Neural cell (in vitro differentiated cells): ENCODE results near the gene GMCL1.
"Not testable (repeated sequence)": the region's sequence is repeated elsewhere in the genome, so short reads cannot be mapped to it uniquely, and the experiment has no call there.

Experiments
- CTCF ChIP-seq: fragments of 450-650 bp; IDR thresholded peaks from 2 replicates; pipeline ENCODE4 v1.5.1; 2014; ENCODE audit warnings: antibody characterized with exemption, mild to moderate bottlenecking, moderate library complexity; ENCODE audit not compliant: poor library complexity, severe bottlenecking
- EP300 ChIP-seq: fragments of 450-650 bp; conservative IDR thresholded peaks from 2 replicates; pipeline ENCODE4 v1.6.1; 2014; ENCODE audit warnings: antibody characterized with exemption, mild to moderate bottlenecking, moderate library complexity; ENCODE audit not compliant: poor library complexity, severe bottlenecking
- EZH2 ChIP-seq: fragments of 200-600, 300-800 bp; shearing (Covaris generic), sonication (generic); IDR thresholded peaks from 2 replicates; pipeline ENCODE4 v1.6.1; 2014; ENCODE audit warnings: antibody characterized with exemption, low read length, borderline replicate concordance, mild to moderate bottlenecking; ENCODE audit not compliant: insufficient read depth, poor library complexity, severe bottlenecking
- POLR2AphosphoS5 ChIP-seq: IDR thresholded peaks from 2 replicates; pipeline ENCODE4 v1.6.1; 2012
- TF ChIP-seq, protein P1 (sequence below): IDR thresholded peaks from 2 replicates; pipeline ENCODE4 v1.6.1; 2012; ENCODE audit warnings: borderline replicate concordance

DNA sequence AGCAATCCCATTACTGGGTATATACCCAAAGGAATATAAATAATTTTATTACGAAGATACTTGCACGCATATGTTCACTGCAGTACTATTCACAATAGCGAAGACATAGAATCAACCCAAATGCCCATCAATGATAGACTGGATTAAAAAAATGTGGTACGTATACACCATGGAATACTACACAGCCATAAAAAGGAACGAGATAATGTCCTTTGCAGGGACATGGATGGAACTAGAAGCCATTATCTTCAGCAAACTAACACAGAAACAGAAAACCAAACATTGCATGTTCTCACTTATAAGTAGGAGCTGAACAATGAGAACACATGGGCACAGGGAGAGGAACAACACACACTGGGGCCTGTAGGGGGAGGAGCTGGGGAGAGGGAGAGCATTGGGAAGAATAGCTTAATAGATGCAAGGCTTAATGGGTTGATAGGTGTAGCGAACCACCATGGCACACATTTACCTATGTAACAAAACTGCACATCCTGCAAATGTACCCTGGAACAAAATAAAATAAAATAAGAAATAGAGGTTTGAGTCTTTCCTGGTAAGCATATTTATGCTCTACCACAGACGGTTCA lies 63.5 kb downstream of the GMCL1 start:
- not testable (repeated sequence) for TF ChIP-seq CTCF, POLR2AphosphoS5, EZH2, EP300
- TF ChIP-seq, protein P1, sequence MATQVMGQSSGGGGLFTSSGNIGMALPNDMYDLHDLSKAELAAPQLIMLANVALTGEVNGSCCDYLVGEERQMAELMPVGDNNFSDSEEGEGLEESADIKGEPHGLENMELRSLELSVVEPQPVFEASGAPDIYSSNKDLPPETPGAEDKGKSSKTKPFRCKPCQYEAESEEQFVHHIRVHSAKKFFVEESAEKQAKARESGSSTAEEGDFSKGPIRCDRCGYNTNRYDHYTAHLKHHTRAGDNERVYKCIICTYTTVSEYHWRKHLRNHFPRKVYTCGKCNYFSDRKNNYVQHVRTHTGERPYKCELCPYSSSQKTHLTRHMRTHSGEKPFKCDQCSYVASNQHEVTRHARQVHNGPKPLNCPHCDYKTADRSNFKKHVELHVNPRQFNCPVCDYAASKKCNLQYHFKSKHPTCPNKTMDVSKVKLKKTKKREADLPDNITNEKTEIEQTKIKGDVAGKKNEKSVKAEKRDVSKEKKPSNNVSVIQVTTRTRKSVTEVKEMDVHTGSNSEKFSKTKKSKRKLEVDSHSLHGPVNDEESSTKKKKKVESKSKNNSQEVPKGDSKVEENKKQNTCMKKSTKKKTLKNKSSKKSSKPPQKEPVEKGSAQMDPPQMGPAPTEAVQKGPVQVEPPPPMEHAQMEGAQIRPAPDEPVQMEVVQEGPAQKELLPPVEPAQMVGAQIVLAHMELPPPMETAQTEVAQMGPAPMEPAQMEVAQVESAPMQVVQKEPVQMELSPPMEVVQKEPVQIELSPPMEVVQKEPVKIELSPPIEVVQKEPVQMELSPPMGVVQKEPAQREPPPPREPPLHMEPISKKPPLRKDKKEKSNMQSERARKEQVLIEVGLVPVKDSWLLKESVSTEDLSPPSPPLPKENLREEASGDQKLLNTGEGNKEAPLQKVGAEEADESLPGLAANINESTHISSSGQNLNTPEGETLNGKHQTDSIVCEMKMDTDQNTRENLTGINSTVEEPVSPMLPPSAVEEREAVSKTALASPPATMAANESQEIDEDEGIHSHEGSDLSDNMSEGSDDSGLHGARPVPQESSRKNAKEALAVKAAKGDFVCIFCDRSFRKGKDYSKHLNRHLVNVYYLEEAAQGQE, result not testable (repeated sequence)
